Fibroblast of pulmonary artery (primary cell): ENCODE results near the gene OR10AG1.
A peak's percentile ranks its signal among the peaks of the same experiment; 100 is the strongest.

Source experiments
- DNase-seq: peaks from one replicate; pipeline ENCODE4 v3.0.0-alpha.2; 2010; ENCODE audit warnings: low read depth
- H3K4me3 ChIP-seq: replicated peaks from 2 replicates; pipeline ENCODE4 v1.5.1; 2011; ENCODE audit warnings: low read depth, mild to moderate bottlenecking, control low read depth, low read length, moderate library complexity
- TF ChIP-seq, protein P1 (sequence below): IDR thresholded peaks from 2 replicates; pipeline ENCODE4 v1.5.1; 2011; ENCODE audit warnings: mild to moderate bottlenecking, control low read depth, low read length, inconsistent platforms; ENCODE audit errors: missing control alignments

OR10AG1 gene

DNA sequence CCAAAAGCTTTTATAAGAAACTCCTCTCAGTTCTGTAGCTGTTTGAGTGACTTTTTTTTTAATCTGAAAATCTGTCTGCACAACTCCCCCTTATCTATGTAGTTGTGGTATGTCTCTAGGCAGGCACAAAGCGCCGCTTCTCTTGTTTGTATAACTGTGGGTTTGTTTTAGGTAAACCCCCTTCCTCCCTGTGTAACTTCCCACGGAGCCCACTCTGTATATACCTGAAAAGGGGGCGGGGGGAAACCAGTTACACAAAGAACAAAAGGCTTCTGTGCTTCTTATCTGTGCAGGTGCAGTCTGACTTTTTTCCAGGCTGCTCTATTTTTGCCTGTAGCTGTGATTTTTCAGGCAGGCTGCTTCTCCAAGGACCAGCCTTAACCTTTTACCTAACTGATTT, 13.2 kb downstream of the OR10AG1 start:
- H3K4me3 ChIP-seq: no peak overlapping the region
- no peak for DNase-seq
- TF ChIP-seq, protein P1, sequence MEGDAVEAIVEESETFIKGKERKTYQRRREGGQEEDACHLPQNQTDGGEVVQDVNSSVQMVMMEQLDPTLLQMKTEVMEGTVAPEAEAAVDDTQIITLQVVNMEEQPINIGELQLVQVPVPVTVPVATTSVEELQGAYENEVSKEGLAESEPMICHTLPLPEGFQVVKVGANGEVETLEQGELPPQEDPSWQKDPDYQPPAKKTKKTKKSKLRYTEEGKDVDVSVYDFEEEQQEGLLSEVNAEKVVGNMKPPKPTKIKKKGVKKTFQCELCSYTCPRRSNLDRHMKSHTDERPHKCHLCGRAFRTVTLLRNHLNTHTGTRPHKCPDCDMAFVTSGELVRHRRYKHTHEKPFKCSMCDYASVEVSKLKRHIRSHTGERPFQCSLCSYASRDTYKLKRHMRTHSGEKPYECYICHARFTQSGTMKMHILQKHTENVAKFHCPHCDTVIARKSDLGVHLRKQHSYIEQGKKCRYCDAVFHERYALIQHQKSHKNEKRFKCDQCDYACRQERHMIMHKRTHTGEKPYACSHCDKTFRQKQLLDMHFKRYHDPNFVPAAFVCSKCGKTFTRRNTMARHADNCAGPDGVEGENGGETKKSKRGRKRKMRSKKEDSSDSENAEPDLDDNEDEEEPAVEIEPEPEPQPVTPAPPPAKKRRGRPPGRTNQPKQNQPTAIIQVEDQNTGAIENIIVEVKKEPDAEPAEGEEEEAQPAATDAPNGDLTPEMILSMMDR: no peak

- DNase-seq: no peak
- TF ChIP-seq, protein P1: no peak
Measured at GRCh38 chr11:55949330-55949729, 20.4 kb downstream of the OR10AG1 start.

GRCh38 chr11:55942785-55943392, 26.9 kb downstream of the OR10AG1 start:
- TF ChIP-seq, protein P1: peak; percentile 43
- no peak overlapping the region for H3K4me3 ChIP-seq
- DNase-seq: peak; percentile 51

More at GRCh38 chr11:55949330-55949729, 20.4 kb downstream of the OR10AG1 start:
- H3K4me3 ChIP-seq: no peak overlapping the region

GRCh38 chr11:55936300-55936699, 33.4 kb downstream of the OR10AG1 start, which contains the start of gene OR5I1:
Gene OR5I1 (minus strand): TSS chr11:55936400. CDS start chr11:55936400, 0 bp downstream.
- DNase-seq: no peak
- TF ChIP-seq, protein P1: no peak
- no peak within 1 kb of the TSS for H3K4me3 ChIP-seq

GRCh38 chr11:55920537-55920936, 49.2 kb downstream of the OR10AG1 start:
- H3K4me3 ChIP-seq: no peak overlapping the region
- TF ChIP-seq, protein P1: no peak
- DNase-seq: no peak
